Measurements from ENCODE around the gene SPZ1.

DNA sequence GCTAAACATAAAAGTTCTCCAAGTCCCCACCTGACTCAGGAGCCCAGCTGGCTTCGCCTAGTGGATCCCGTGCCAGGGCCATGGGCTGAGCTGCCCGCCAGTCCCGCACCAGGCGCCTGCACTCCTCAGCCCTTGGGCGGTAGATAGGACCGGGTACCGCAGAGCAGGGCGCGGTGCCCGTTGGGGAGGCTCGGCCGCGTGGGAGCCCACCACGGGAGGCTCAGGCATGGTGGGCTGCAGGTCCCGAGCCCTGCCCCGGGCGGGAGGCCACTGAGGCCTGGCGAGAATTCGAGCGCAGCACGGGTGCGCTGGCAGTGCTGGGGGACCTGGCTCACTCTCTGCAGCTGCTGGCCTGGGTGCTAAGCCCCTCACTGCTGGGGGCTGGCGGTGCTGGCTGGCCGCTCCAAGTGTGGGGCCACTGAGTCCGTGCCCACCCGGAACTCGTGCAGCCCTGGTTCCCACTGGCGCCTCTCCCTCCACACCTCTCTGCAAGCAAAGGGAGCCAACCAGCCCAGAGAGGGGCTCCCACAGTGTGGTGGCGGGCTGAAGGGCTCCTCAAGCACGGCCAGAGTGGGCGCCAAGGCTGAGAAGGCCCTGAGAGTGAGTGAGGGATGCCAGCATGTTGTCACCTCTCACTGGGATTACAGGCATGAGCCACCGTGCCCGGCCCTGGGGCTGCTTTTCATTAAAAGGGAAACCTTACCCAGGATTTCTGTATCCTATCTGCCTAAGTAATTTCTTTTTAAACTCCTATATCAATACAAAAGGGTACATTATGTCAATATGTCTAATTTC lies 9.7 kb upstream of the SPZ1 start:
- TF ChIP-seq EZH2phosphoT487 (IDR thresholded peaks at IDR 0.05; ENCODE audit: low read length) = no peak
- TF ChIP-seq, protein P1, sequence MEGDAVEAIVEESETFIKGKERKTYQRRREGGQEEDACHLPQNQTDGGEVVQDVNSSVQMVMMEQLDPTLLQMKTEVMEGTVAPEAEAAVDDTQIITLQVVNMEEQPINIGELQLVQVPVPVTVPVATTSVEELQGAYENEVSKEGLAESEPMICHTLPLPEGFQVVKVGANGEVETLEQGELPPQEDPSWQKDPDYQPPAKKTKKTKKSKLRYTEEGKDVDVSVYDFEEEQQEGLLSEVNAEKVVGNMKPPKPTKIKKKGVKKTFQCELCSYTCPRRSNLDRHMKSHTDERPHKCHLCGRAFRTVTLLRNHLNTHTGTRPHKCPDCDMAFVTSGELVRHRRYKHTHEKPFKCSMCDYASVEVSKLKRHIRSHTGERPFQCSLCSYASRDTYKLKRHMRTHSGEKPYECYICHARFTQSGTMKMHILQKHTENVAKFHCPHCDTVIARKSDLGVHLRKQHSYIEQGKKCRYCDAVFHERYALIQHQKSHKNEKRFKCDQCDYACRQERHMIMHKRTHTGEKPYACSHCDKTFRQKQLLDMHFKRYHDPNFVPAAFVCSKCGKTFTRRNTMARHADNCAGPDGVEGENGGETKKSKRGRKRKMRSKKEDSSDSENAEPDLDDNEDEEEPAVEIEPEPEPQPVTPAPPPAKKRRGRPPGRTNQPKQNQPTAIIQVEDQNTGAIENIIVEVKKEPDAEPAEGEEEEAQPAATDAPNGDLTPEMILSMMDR (IDR thresholded peaks at IDR 0.05; ENCODE audit: low read length) = no peak

Measured in MM.1S (cell line).